ENCODE measurements around the gene GTF2A1L. TPM values are rescaled to one million over a fixed set of nuclear protein-coding genes. Genes with fewer than 3 reads are reported as not detected.

GTF2A1L gene
- total RNA-seq, 1 experiment from 2014 or later: not detected

- Histone ChIP-seq H3K27ac (no peak overlapping the region), H3K4me2 (no peak overlapping the region), H3K9me2 (ENCODE audit: insufficient read depth) (no peaks in the 10 kb centered on the region), H3F3A (ENCODE audit: insufficient read depth, low read depth) (no peaks in the 10 kb centered on the region), H3K4me3 (no peak overlapping the region), H3K36me3 (ENCODE audit: low read depth) (no peaks in the 10 kb centered on the region), H4K20me1 (ENCODE audit: insufficient read depth) (no peaks in the 10 kb centered on the region), H3K4me1 (replicated peaks; ENCODE audit: insufficient read depth) (no peaks in the 10 kb centered on the region), H3K9me3 (ENCODE audit: insufficient read depth, low read depth) (no peaks in the 10 kb centered on the region), H3K79me2 (ENCODE audit: low read depth) (no peaks in the 10 kb centered on the region), H3K27me3 (ENCODE audit: insufficient read depth, low read depth) (no peaks in the 10 kb centered on the region), H2AFZ (no peak overlapping the region)
- intact Hi-C loops (cut with micrococcal nuclease; ENCODE audit: unreplicated experiment): loop anchor here (5.0 to 10.0 kb wide), 2 partner anchors 113 to 730 kb away; no protein-coding TSS in a partner anchor
- POLR2A ChIA-PET (ENCODE audit: unreplicated experiment): interaction anchor here (0.6 kb wide), 1 partner anchor 19 kb away, joined by 3 read pairs; no protein-coding TSS in a partner anchor
- CTCF ChIA-PET: interaction anchor here (0.6 kb wide), 3 partner anchors 117 to 806 kb away, joined by 3 read pairs; no protein-coding TSS in a partner anchor
- no TSS peak for BruUV-seq (replicated peaks)
- TF ChIP-seq CTCF (conservative IDR thresholded peaks at IDR 0.05) (no peak), EZH2 (IDR thresholded peaks at IDR 0.05; ENCODE audit: low read depth) (no peak)
- peak; percentile 35 to 67 for DNase-seq
Measured at GRCh38 chr2:48587560-48587959, 30.1 kb upstream of the GTF2A1L start.

DNA sequence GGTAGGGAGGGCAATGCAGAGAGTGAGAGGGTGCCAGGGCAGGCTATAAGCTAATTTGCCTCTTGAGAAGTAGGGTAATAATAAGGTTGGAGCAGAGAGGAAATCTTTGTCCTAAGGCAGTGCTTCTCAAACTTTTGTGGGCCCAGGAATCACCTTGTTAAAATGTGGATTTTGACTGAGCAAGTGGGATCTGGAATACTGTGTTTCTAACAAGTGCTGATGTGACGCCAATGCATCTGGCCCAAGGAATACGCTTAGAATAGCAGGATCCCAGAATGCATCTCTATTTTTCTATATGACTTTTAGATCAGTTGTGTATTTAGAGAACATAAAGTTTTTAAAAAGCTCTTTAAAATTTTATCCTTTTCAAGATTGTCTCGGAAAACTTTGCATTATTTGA lies 29.7 kb upstream of the GTF2A1L start:
- intact Hi-C loops (cut with micrococcal nuclease; ENCODE audit: unreplicated experiment): loop anchor here (5.0 to 10.0 kb wide), 2 partner anchors 113 to 731 kb away; no protein-coding TSS in a partner anchor
- no peak for TF ChIP-seq CTCF (conservative IDR thresholded peaks at IDR 0.05)
- TF ChIP-seq EZH2 (IDR thresholded peaks at IDR 0.05; ENCODE audit: low read depth): no peak
- Histone ChIP-seq H2AFZ (no peak overlapping the region), H3K4me2 (no peak overlapping the region), H3K27ac (no peak overlapping the region), H3K9me2 (ENCODE audit: insufficient read depth) (no peaks in the 10 kb centered on the region), H3F3A (ENCODE audit: insufficient read depth, low read depth) (no peaks in the 10 kb centered on the region), H4K20me1 (ENCODE audit: insufficient read depth) (no peaks in the 10 kb centered on the region), H3K79me2 (ENCODE audit: low read depth) (no peaks in the 10 kb centered on the region), H3K4me1 (replicated peaks; ENCODE audit: insufficient read depth) (no peaks in the 10 kb centered on the region), H3K9me3 (ENCODE audit: insufficient read depth, low read depth) (no peaks in the 10 kb centered on the region), H3K36me3 (ENCODE audit: low read depth) (no peaks in the 10 kb centered on the region), H3K27me3 (ENCODE audit: insufficient read depth, low read depth) (no peaks in the 10 kb centered on the region), H3K4me3 (no peak overlapping the region)
- no peak for DNase-seq
- no TSS peak for BruUV-seq (replicated peaks)
- POLR2A ChIA-PET (ENCODE audit: unreplicated experiment): no interaction called here
- CTCF ChIA-PET: interaction anchor here (0.6 kb wide), 1 partner anchor 806 kb away, joined by 3 read pairs; no protein-coding TSS in a partner anchor

GRCh38 chr2:48588745-48589144 lies 28.9 kb upstream of the GTF2A1L start:
- Histone ChIP-seq H3K4me3 (no peak overlapping the region), H3K27ac (no peak overlapping the region), H4K20me1 (ENCODE audit: insufficient read depth) (no peaks in the 10 kb centered on the region), H3K4me2 (no peak overlapping the region), H3K27me3 (ENCODE audit: insufficient read depth, low read depth) (no peaks in the 10 kb centered on the region), H3K79me2 (ENCODE audit: low read depth) (no peaks in the 10 kb centered on the region), H2AFZ (no peak overlapping the region), H3F3A (ENCODE audit: insufficient read depth, low read depth) (no peaks in the 10 kb centered on the region), H3K4me1 (replicated peaks; ENCODE audit: insufficient read depth) (no peaks in the 10 kb centered on the region), H3K9me3 (ENCODE audit: insufficient read depth, low read depth) (no peaks in the 10 kb centered on the region), H3K36me3 (ENCODE audit: low read depth) (no peaks in the 10 kb centered on the region), H3K9me2 (ENCODE audit: insufficient read depth) (no peaks in the 10 kb centered on the region)
- BruUV-seq (replicated peaks): no TSS peak
- ChIA-PET CTCF (interaction anchor here (0.6 kb wide), 1 partner anchor 1151 kb away, joined by 3 read pairs; no protein-coding TSS in a partner anchor), POLR2A (ENCODE audit: unreplicated experiment) (no interaction called here)
- DNase-seq: no peak
- no peak for TF ChIP-seq EZH2 (IDR thresholded peaks at IDR 0.05; ENCODE audit: low read depth)
- no peak for TF ChIP-seq CTCF (conservative IDR thresholded peaks at IDR 0.05)
- intact Hi-C loops (cut with micrococcal nuclease; ENCODE audit: unreplicated experiment): loop anchor here (1.0 to 10.0 kb wide), 3 partner anchors 114 to 731 kb away; no protein-coding TSS in a partner anchor
